ENCODE measurements around the gene SMURF2.

Gene SMURF2

GRCh38 chr17:64575431-64575830 is 86.7 kb downstream of the SMURF2 start:
- DNase-seq: no peak
- H3K4me3 ChIP-seq (ENCODE audit: low read depth, low read length): no peak overlapping the region
- no peaks in the 10 kb centered on the region for H3K4me1 ChIP-seq
- peaks cover 4% of the 10 kb centered on the region for H3K36me3 ChIP-seq
- no peak for TF ChIP-seq CTCF (IDR thresholded peaks at IDR 0.05; ENCODE audit: low read depth, low read length)
- no peaks in the 10 kb centered on the region for H3K9me3 ChIP-seq
- H3K27me3 ChIP-seq: no peaks in the 10 kb centered on the region

- no peak for TF ChIP-seq CTCF (IDR thresholded peaks at IDR 0.05; ENCODE audit: low read depth, low read length)
- Histone ChIP-seq H3K27me3 (no peaks in the 10 kb centered on the region), H3K36me3 (peaks cover 7% of the 10 kb centered on the region), H3K9me3 (no peaks in the 10 kb centered on the region), H3K4me3 (ENCODE audit: low read depth, low read length) (no peak overlapping the region), H3K4me1 (no peaks in the 10 kb centered on the region)
- no peak for DNase-seq
These were observed 87.5 kb downstream of the SMURF2 start for GRCh38 chr17:64574646-64575045.

- Histone ChIP-seq H3K27me3 (no peaks in the 10 kb centered on the region), H3K9me3 (no peaks in the 10 kb centered on the region), H3K4me1 (no peaks in the 10 kb centered on the region), H3K4me3 (ENCODE audit: low read depth, low read length) (no peak overlapping the region), H3K36me3 (peaks cover 16% of the 10 kb centered on the region)
- TF ChIP-seq CTCF (IDR thresholded peaks at IDR 0.05; ENCODE audit: low read depth, low read length): no peak
- no peak for DNase-seq
These were observed 88.9 kb downstream of the SMURF2 start for GRCh38 chr17:64573214-64573613.

GRCh38 chr17:64572682-64573154 is 89.4 kb downstream of the SMURF2 start:
- Histone ChIP-seq H3K4me1 (no peaks in the 10 kb centered on the region), H3K9me3 (no peaks in the 10 kb centered on the region), H3K36me3 (peaks cover 18% of the 10 kb centered on the region), H3K27me3 (no peaks in the 10 kb centered on the region), H3K4me3 (ENCODE audit: low read depth, low read length) (no peak overlapping the region)
- DNase-seq: no peak
- no peak for TF ChIP-seq CTCF (IDR thresholded peaks at IDR 0.05; ENCODE audit: low read depth, low read length)

GRCh38 chr17:64571746-64572145 is 90.4 kb downstream of the SMURF2 start:
- H3K4me1 ChIP-seq: no peaks in the 10 kb centered on the region
- no peaks in the 10 kb centered on the region for H3K9me3 ChIP-seq
- H3K27me3 ChIP-seq: no peaks in the 10 kb centered on the region
- no peak for TF ChIP-seq CTCF (IDR thresholded peaks at IDR 0.05; ENCODE audit: low read depth, low read length)
- peaks cover 18% of the 10 kb centered on the region for H3K36me3 ChIP-seq
- H3K4me3 ChIP-seq (ENCODE audit: low read depth, low read length): no peak overlapping the region
- DNase-seq: no peak

GRCh38 chr17:64565563-64565962 is 96.5 kb downstream of the SMURF2 start:
- Histone ChIP-seq H3K9me3 (no peaks in the 10 kb centered on the region), H3K4me3 (ENCODE audit: low read depth, low read length) (no peak overlapping the region), H3K27me3 (no peaks in the 10 kb centered on the region), H3K36me3 (peaks cover 20% of the 10 kb centered on the region), H3K4me1 (no peaks in the 10 kb centered on the region)
- no peak for DNase-seq
- no peak for TF ChIP-seq CTCF (IDR thresholded peaks at IDR 0.05; ENCODE audit: low read depth, low read length)
